HG03196 (cell line): Measurements from ENCODE around the gene ARHGEF12.

Experiments
- ATAC-seq: cut with Tn5 transposase; IDR thresholded peaks from one replicate; pipeline ENCODE4 v1.9.1; 2021; ENCODE audit not compliant: unreplicated experiment

Gene ARHGEF12

DNA sequence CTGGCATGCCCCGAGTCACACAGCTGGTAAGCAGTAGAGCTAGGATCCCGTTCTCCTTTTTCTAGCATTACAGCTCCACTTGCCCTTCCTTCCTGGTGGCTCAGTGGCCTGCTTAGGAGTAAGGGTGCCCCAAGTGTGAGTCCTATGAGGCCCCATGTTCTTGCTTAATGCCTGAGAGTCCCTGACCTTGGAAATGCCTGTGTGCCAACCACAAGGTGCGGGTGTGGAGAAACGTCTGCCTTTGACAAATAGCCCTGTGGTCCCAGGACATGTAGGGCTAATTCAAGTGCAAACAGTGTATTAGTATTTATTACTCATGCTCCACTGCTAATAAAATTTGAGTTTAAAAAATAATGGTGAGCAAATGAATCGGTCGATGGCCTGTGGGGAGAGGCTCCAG is 193.7 kb downstream of the ARHGEF12 start:
- no peak for ATAC-seq

DNA sequence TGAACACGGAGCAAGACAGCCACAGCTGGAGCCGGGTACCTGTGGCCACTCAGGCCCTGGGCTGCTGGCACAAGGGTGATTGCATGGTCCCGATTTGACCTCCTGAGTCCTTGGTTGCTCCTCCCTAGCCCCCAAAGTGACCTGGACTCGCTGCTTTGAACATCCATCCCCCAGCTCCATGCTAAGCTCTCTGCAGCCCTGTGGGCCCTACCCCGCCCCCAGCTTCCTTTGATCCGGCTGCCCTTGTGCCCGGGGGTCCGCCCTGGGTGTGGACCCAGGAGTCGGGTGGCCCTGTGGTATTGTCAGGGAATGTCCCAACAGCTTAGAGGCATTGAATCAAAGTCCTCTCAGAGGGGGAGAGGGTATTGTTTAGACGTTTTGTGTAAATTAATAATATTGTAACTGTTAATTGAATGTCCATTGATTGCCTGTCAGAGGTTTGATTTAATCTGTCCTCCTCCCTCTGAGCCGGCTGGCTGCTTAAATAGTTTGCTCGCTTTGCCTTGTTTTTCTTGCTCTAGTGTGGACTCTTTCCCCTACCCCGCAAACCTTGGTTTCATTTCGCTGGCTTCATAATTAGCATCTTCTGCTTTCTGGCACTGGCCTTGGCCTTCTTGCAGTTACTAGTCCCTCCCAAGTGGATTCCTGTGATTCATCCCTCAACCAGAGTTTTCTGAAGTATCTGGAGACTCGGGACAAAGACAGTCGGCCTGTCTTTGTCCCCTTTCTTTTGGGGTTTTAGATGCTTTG is 196.0 kb downstream of the ARHGEF12 start:
- no peak for ATAC-seq

DNA sequence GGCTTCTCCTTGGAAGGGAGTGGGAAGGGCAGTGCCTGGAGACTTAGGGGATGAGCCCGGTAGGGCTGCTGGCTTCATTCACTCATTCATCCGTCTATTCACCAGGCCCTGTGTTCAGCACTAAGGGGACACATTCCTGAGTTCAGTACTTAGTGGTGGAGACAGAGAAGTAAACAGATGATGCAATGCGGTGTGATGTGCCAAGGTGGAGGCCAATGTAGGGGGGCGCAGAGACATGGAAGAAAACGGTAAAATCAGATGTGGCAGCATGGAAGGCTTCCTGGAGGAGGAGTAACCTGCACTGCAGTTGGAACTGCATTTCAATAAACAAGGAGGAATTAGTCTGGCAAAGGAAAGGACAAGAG is 196.6 kb downstream of the ARHGEF12 start:
- ATAC-seq = no peak

DNA sequence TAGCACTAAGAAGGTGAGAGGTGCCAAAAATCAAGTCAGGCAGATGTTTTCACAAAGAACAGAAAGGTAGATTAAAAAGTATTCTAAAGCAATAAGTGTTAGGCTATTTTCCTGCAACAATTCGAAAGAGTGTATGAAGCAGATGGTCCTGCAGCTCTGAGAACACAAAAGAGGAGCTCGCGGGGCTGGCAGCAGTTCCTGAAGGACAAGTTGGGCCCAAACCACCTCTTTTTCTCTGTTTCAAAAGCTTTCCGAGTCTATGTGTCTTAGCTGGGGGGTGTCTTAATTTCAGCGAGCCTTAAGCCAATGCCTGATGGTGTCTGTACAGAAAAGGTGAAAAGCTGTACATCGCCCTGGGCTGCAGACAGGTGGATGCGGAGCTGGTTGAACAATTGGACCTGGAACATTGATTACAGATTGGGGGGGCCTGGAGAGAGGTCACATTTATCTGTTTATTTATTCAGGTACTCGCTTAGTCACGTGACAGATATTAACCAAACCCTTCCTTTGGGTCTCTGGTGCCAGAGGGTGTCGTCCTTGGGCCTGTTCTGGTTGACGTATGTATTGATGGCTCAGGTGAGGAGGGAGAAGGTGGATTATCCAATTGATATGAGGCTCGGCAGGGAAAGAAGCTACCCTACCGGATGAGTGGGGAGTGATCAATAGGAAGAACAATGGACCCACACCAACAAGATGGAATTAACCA is 200.0 kb downstream of the ARHGEF12 start:
- no peak for ATAC-seq

DNA sequence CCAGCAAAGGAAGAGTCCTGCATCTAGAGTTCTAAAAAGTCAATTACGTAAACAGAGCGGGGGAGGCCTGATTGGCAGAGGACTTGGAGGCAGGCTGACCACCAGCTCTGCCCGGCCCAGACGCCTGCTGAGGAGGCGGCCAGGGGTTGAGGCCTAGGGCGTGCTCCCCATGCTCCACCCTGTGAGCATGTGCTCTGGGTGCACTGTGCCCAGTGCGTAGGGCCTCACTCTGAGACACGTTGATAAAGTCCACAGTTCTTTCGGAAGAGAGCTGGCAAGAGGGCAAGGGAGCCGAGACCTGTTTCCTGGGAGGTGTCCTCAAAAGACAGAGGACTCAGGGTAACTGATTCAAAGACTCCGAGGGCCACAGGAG is 200.6 kb downstream of the ARHGEF12 start:
- ATAC-seq = no peak

DNA sequence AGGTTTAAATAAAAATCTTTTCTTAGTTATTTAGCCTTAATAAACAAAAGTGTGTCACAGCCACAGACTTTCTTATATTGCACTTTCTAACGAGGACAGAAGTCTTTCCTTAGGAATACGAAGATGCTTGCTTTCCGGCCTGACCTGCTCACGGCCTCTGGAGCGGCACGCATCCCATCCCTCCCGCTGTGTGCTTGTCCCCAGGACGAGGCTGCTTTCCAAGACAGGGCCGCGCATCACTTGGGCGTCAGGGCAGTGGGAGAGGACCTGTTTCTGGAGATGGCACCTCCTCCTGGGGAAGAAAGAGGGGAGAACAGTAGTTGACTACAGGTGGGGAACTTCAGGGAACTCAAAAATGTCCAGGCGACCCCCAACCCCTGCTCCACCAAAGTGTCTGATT is 201.8 kb downstream of the ARHGEF12 start:
- ATAC-seq = no peak

DNA sequence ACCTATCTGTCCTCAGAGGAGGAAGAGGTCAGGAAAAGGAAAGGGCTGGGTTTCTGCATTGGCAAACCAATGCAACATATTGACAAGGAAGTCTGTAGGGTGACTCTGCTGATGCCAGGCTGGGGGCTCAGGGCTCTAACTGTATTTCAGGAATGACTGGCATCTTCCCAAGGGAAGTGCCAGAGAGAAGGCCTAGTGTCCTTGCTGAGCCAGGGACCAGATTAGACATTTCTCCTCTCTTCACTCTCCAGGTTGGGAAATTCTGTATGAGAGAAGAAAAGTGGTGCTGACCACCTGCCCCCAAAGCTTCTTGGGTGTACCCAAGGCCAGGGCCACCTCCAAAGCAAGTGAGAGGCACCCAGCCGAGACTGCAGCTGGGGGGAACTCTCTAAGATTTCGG is 202.5 kb downstream of the ARHGEF12 start:
- ATAC-seq = no peak
